ENCODE data around the gene DOCK6. TPM values are rescaled to one million over a fixed set of nuclear protein-coding genes. Genes with fewer than 3 reads are reported as not detected.

The DOCK6 gene
- total RNA-seq, 1 experiment from 2014 or later = 29.4 TPM

- Histone ChIP-seq H2AFZ (ENCODE audit: low read length) (no peak overlapping the region), H4K20me1 (ENCODE audit: low read length) (no peaks in the 10 kb centered on the region), H3F3A (ENCODE audit: low read length, unreplicated experiment) (no peaks in the 10 kb centered on the region), H3K27me3 (ENCODE audit: low read length) (no peaks in the 10 kb centered on the region), H3K4me3 (ENCODE audit: low read length) (no peak overlapping the region), H3K4me1 (ENCODE audit: insufficient read depth, low read length) (0 out of 2 replicates have a peak, but pooled peaks cover 3% of the 10 kb centered on the region), H3K36me3 (ENCODE audit: low read depth, low read length) (peaks cover 5% of the 10 kb centered on the region; the same call in 1 of the 2 replicates), H3K4me2 (ENCODE audit: low read length) (peak overlapping the region; percentile 58), H3K27ac (ENCODE audit: low read length) (no peak overlapping the region), H3K9me2 (replicated peaks; ENCODE audit: low read length) (no peaks in the 10 kb centered on the region), H3K9ac (ENCODE audit: low read length) (no peak overlapping the region), H3K79me2 (ENCODE audit: low read length) (no peaks in the 10 kb centered on the region), H3K9me3 (ENCODE audit: low read length) (no peaks in the 10 kb centered on the region)
- POLR2A ChIA-PET (ENCODE audit: unreplicated experiment) = no interaction called here
- no peak for TF ChIP-seq EZH2phosphoT487 (IDR thresholded peaks at IDR 0.05; ENCODE audit: borderline replicate concordance, low read length)
- peak; percentile 92 for TF ChIP-seq CTCF (conservative IDR thresholded peaks at IDR 0.05; ENCODE audit: low read depth, low read length)
- TF ChIP-seq EZH2 (IDR thresholded peaks at IDR 0.05; ENCODE audit: low read length, unreplicated experiment) = no peak
- CTCF ChIA-PET = interaction anchor here (0.6 kb wide), 4 partner anchors 13 to 1345 kb away, joined by 3 to 4 read pairs (median 4); no protein-coding TSS in a partner anchor
- BruUV-seq (replicated peaks) = no TSS peak
- ATAC-seq (peak; percentile 97), DNase-seq (peak; percentile 91)
- intact Hi-C loops (cut with micrococcal nuclease) = no loop called here
Observed at GRCh38 chr19:11242864-11243797, 19.2 kb downstream of the DOCK6 start.

DNA sequence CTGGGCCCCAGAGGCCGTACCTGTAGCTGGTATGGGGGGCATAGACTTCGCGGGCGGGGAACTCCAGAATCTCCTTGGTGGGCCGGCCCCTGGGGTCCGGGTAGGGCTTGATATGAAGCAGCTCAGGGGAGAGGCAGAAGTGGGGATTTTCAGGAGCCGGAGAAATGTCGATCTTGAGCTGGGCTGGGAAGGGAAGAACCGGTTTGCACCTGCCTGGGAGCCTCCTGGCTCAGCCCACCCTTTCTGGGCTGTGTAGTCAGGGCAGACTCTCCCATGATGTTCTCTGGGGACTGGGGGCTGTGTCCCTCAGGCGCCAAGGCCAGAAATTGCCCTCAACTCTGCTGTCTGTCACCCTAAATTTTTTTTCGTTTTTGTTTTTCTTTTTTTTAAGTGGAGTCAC is 20.3 kb downstream of the DOCK6 start:
- no peaks in the 10 kb centered on the region for H3K36me3 ChIP-seq (ENCODE audit: low read depth, low read length)
- intact Hi-C loops (cut with micrococcal nuclease) = no loop called here
- ChIA-PET CTCF (no interaction called here), POLR2A (ENCODE audit: unreplicated experiment) (no interaction called here)
- no peak for ATAC-seq
- no peaks in the 10 kb centered on the region for H4K20me1 ChIP-seq (ENCODE audit: low read length)
- TF ChIP-seq EZH2 (IDR thresholded peaks at IDR 0.05; ENCODE audit: low read length, unreplicated experiment) = no peak
- no peak for TF ChIP-seq EZH2phosphoT487 (IDR thresholded peaks at IDR 0.05; ENCODE audit: borderline replicate concordance, low read length)
- TF ChIP-seq CTCF (conservative IDR thresholded peaks at IDR 0.05; ENCODE audit: low read depth, low read length) = no peak
- no TSS peak for BruUV-seq (replicated peaks)
- DNase-seq = no peak
- no peak overlapping the region for H3K27ac ChIP-seq (ENCODE audit: low read length)
- H3K4me3 ChIP-seq (ENCODE audit: low read length) = no peak overlapping the region
- no peaks in the 10 kb centered on the region for H3K79me2 ChIP-seq (ENCODE audit: low read length)
- H3K27me3 ChIP-seq (ENCODE audit: low read length) = no peaks in the 10 kb centered on the region
- no peaks in the 10 kb centered on the region for H3K9me2 ChIP-seq (replicated peaks; ENCODE audit: low read length)
- 0 out of 2 replicates have a peak, but pooled peaks cover 3% of the 10 kb centered on the region for H3K4me1 ChIP-seq (ENCODE audit: insufficient read depth, low read length)
- no peak overlapping the region for H3K9ac ChIP-seq (ENCODE audit: low read length)
- no peak overlapping the region for H3K4me2 ChIP-seq (ENCODE audit: low read length)
- H2AFZ ChIP-seq (ENCODE audit: low read length) = no peak overlapping the region
- H3F3A ChIP-seq (ENCODE audit: low read length, unreplicated experiment) = no peaks in the 10 kb centered on the region
- H3K9me3 ChIP-seq (ENCODE audit: low read length) = no peaks in the 10 kb centered on the region

DNA sequence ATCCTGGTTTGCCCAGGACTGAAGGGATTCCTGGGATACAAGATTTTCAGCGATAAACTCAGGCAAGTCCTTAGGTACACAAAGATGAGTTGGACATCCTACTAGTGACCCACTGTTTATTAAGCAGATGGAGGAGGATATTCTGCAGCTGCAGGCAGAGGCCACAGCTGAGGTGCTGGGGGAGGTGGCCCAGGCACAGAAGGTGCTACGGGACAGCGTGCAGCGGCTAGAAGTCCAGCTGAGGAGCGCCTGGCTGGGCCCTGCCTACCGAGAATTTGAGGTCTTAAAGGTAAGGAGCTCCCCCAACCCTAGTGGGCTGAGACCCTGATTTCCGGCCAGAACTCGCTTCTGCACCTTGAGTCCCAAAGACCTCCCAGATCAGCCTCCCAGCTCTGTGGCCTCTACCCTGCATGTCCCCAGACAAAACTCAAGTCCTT is 22.3 kb downstream of the DOCK6 start:
- TF ChIP-seq EZH2phosphoT487 (IDR thresholded peaks at IDR 0.05; ENCODE audit: borderline replicate concordance, low read length) (no peak), EZH2 (IDR thresholded peaks at IDR 0.05; ENCODE audit: low read length, unreplicated experiment) (no peak)
- H3K27ac ChIP-seq (ENCODE audit: low read length) = no peak overlapping the region
- no peaks in the 10 kb centered on the region for H3K79me2 ChIP-seq (ENCODE audit: low read length)
- no peaks in the 10 kb centered on the region for H3F3A ChIP-seq (ENCODE audit: low read length, unreplicated experiment)
- ChIA-PET CTCF (interaction anchor here (0.6 kb wide), 1 partner anchor 195 kb away, joined by 3 read pairs; the partner anchor contains the start of gene PRKCSH), POLR2A (ENCODE audit: unreplicated experiment) (no interaction called here)
- no peaks in the 10 kb centered on the region for H3K9me3 ChIP-seq (ENCODE audit: low read length)
- no peaks in the 10 kb centered on the region for H3K9me2 ChIP-seq (replicated peaks; ENCODE audit: low read length)
- no peaks in the 10 kb centered on the region for H4K20me1 ChIP-seq (ENCODE audit: low read length)
- ATAC-seq = no peak
- intact Hi-C loops (cut with micrococcal nuclease) = no loop called here
- H3K9ac ChIP-seq (ENCODE audit: low read length) = no peak overlapping the region
- no peak for DNase-seq
- no peaks in the 10 kb centered on the region for H3K36me3 ChIP-seq (ENCODE audit: low read depth, low read length)
- H3K4me3 ChIP-seq (ENCODE audit: low read length) = no peak overlapping the region
- H3K4me1 ChIP-seq (ENCODE audit: insufficient read depth, low read length) = 0 out of 2 replicates have a peak, but pooled peaks cover 3% of the 10 kb centered on the region
- no peak overlapping the region for H2AFZ ChIP-seq (ENCODE audit: low read length)
- no peaks in the 10 kb centered on the region for H3K27me3 ChIP-seq (ENCODE audit: low read length)
- no peak overlapping the region for H3K4me2 ChIP-seq (ENCODE audit: low read length)
- no TSS peak for BruUV-seq (replicated peaks)

All from PC-3 (cell line).